HEK293 (cell line): ENCODE measurements around the gene RAI14.

ENCODE experiments used
- SP7 ChIP-seq: fragments of 450-650 bp; formaldehyde crosslinking; IDR thresholded peaks from 2 replicates; pipeline ENCODE4 v1.5.1; 2016; ENCODE audit warnings: missing biosample characterization, missing genetic modification characterization
- ZBTB11 ChIP-seq: fragments of 450-650 bp; formaldehyde crosslinking; conservative IDR thresholded peaks from 2 replicates; pipeline ENCODE4 v1.5.1; 2016; ENCODE audit warnings: low read depth, missing biosample characterization, missing genetic modification characterization
- ZBTB8A ChIP-seq: fragments of 450-650 bp; formaldehyde crosslinking; IDR thresholded peaks from 2 replicates; pipeline ENCODE4 v1.5.1; 2016; ENCODE audit warnings: missing biosample characterization, missing genetic modification characterization
- ZNF10 ChIP-seq: fragments of 450-650 bp; formaldehyde crosslinking; IDR thresholded peaks from 2 replicates; pipeline ENCODE4 v1.5.1; 2017; ENCODE audit warnings: missing biosample characterization, missing genetic modification characterization
- ZNF138 ChIP-seq: fragments of 450-650 bp; formaldehyde crosslinking; IDR thresholded peaks from 2 replicates; pipeline ENCODE4 v1.5.1; 2016; ENCODE audit warnings: missing biosample characterization, missing genetic modification characterization, borderline replicate concordance
- ZNF184 ChIP-seq: fragments of 450-650 bp; IDR thresholded peaks from 2 replicates; pipeline ENCODE4 v1.5.1; 2018; ENCODE audit warnings: missing biosample characterization, mild to moderate bottlenecking, missing genetic modification characterization
- ZNF211 ChIP-seq: fragments of 450-650 bp; formaldehyde crosslinking; IDR thresholded peaks from 2 replicates; pipeline ENCODE4 v1.5.1; 2016; ENCODE audit warnings: low read depth, missing biosample characterization, missing genetic modification characterization
- ZNF530 ChIP-seq: fragments of 450-650 bp; formaldehyde crosslinking; IDR thresholded peaks from 2 replicates; pipeline ENCODE4 v1.5.1; 2016; ENCODE audit warnings: low read depth, missing biosample characterization, missing genetic modification characterization
- TF ChIP-seq, protein P1 (sequence below): fragments of 450-650 bp; formaldehyde crosslinking; IDR thresholded peaks from 2 replicates; pipeline ENCODE4 v1.5.1; 2016; ENCODE audit warnings: missing biosample characterization, missing genetic modification characterization
- TF ChIP-seq, protein P2 (sequence below): fragments of 450-650 bp; formaldehyde crosslinking; IDR thresholded peaks from 2 replicates; pipeline ENCODE4 v1.5.1; 2016; ENCODE audit warnings: missing biosample characterization, missing genetic modification characterization
- TF ChIP-seq, protein P3 (sequence below): fragments of 450-650 bp; formaldehyde crosslinking; IDR thresholded peaks from 2 replicates; pipeline ENCODE4 v1.5.1; 2016; ENCODE audit warnings: missing biosample characterization, missing genetic modification characterization

DNA sequence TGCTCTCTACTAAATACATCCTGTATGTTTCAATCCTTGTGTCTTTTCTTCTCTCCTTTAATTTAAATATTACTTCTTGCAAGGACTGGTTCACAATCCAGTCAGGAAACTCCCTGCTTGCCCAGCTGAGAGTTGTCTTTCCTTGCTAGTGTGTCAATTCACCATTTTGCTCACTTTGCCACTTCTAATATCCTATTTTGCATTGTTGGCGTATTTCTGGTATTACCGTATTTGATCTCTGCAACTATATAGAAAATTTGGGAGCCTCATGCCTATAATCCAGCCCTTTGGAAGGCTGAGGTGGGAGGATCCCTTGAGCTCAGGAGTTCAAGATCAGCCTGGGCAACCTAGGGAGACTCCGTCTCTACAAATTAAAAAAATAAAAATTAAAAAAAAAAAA, 92.3 kb downstream of the RAI14 start:
- TF ChIP-seq ZNF184 (tag by site-specific recombination) (no peak), ZNF138 (tag by site-specific recombination) (no peak), ZNF211 (tag by site-specific recombination) (no peak), SP7 (tag by site-specific recombination) (no peak), ZNF10 (no peak), ZBTB11 (tag by site-specific recombination) (no peak), ZBTB8A (no peak), ZNF530 (tag by site-specific recombination) (no peak)
- TF ChIP-seq, protein P1, sequence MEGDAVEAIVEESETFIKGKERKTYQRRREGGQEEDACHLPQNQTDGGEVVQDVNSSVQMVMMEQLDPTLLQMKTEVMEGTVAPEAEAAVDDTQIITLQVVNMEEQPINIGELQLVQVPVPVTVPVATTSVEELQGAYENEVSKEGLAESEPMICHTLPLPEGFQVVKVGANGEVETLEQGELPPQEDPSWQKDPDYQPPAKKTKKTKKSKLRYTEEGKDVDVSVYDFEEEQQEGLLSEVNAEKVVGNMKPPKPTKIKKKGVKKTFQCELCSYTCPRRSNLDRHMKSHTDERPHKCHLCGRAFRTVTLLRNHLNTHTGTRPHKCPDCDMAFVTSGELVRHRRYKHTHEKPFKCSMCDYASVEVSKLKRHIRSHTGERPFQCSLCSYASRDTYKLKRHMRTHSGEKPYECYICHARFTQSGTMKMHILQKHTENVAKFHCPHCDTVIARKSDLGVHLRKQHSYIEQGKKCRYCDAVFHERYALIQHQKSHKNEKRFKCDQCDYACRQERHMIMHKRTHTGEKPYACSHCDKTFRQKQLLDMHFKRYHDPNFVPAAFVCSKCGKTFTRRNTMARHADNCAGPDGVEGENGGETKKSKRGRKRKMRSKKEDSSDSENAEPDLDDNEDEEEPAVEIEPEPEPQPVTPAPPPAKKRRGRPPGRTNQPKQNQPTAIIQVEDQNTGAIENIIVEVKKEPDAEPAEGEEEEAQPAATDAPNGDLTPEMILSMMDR (tag by site-specific recombination), result no peak
- TF ChIP-seq, protein P2, sequence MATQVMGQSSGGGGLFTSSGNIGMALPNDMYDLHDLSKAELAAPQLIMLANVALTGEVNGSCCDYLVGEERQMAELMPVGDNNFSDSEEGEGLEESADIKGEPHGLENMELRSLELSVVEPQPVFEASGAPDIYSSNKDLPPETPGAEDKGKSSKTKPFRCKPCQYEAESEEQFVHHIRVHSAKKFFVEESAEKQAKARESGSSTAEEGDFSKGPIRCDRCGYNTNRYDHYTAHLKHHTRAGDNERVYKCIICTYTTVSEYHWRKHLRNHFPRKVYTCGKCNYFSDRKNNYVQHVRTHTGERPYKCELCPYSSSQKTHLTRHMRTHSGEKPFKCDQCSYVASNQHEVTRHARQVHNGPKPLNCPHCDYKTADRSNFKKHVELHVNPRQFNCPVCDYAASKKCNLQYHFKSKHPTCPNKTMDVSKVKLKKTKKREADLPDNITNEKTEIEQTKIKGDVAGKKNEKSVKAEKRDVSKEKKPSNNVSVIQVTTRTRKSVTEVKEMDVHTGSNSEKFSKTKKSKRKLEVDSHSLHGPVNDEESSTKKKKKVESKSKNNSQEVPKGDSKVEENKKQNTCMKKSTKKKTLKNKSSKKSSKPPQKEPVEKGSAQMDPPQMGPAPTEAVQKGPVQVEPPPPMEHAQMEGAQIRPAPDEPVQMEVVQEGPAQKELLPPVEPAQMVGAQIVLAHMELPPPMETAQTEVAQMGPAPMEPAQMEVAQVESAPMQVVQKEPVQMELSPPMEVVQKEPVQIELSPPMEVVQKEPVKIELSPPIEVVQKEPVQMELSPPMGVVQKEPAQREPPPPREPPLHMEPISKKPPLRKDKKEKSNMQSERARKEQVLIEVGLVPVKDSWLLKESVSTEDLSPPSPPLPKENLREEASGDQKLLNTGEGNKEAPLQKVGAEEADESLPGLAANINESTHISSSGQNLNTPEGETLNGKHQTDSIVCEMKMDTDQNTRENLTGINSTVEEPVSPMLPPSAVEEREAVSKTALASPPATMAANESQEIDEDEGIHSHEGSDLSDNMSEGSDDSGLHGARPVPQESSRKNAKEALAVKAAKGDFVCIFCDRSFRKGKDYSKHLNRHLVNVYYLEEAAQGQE (tag by site-specific recombination), result no peak
- TF ChIP-seq, protein P3, sequence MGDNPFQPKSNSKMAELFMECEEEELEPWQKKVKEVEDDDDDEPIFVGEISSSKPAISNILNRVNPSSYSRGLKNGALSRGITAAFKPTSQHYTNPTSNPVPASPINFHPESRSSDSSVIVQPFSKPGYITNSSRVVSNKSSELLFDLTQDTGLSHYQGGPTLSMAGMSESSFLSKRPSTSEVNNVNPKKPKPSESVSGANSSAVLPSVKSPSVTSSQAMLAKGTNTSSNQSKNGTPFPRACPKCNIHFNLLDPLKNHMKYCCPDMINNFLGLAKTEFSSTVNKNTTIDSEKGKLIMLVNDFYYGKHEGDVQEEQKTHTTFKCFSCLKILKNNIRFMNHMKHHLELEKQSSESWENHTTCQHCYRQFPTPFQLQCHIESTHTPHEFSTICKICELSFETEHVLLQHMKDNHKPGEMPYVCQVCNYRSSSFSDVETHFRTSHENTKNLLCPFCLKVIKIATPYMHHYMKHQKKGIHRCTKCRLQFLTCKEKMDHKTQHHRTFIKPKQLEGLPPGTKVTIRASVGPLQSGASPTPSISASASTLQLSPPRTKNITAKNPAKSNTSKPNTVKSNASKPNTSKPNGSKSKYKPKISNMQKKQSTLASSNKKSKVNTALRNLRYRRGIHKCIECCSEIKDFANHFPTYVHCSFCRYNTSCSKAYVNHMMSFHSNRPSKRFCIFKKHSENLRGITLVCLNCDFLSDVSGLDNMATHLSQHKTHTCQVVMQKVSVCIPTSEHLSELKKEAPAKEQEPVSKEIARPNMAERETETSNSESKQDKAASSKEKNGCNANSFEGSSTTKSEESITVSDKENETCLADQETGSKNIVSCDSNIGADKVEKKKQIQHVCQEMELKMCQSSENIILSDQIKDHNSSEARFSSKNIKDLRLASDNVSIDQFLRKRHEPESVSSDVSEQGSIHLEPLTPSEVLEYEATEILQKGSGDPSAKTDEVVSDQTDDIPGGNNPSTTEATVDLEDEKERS, result no peak
